Measurements from ENCODE around the gene HAUS8. TPM values are rescaled to one million over a fixed set of nuclear protein-coding genes. Genes with fewer than 3 reads are reported as not detected.
A peak's percentile ranks its signal among the peaks of the same experiment; 100 is the strongest.

The HAUS8 gene
- total and polyA plus RNA-seq, 2 of the 4 experiments (the other 2 are of a cell fraction) = 3.4 to 14.2 TPM

- TF ChIP-seq CTCF (conservative IDR thresholded peaks at IDR 0.05; ENCODE audit: low read depth, low read length) = no peak
- no peak for TF ChIP-seq RCOR1 (IDR thresholded peaks at IDR 0.05; ENCODE audit: insufficient replicate concordance, low read length)
- TF ChIP-seq RFX5 (IDR thresholded peaks at IDR 0.05; ENCODE audit: low read depth, low read length) = no peak
- TF ChIP-seq FOS (IDR thresholded peaks at IDR 0.05; ENCODE audit: low read depth, low read length) = no peak
- no peak for TF ChIP-seq MAFK (IDR thresholded peaks at IDR 0.05; ENCODE audit: low read depth, low read length)
- no peak for TF ChIP-seq POLR2A (IDR thresholded peaks at IDR 0.05; ENCODE audit: low read depth, low read length)
- TF ChIP-seq RAD21 (IDR thresholded peaks at IDR 0.05; ENCODE audit: low read length) = no peak
- 81% methylated on average over 3 of the region's 7 CpGs; no CpG with 5 or more reads in 1 of the 2 experiments for WGBS, 2 experiments (ENCODE audit: extremely low coverage in 2 of 2, insufficient read length in 1 of 2)
- no peak overlapping the region for H2BK5ac ChIP-seq (ENCODE audit: low read depth, low read length, poor library complexity, severe bottlenecking)
- H4K91ac ChIP-seq (ENCODE audit: insufficient read depth, low read depth, low read length) = no peak overlapping the region
- H3K14ac ChIP-seq (replicated peaks; ENCODE audit: low read depth, low read length) = no peak overlapping the region
- intact Hi-C loops (cut with micrococcal nuclease) (no loop called here), dilution Hi-C loops (cut with HindIII; ENCODE audit: low sequenced_read_pairs, unreplicated experiment) (no loop called here), in situ Hi-C loops (cut with MboI; ENCODE audit: low sequenced_read_pairs) (no loop called here)
- H3K4me2 ChIP-seq (ENCODE audit: low read depth, low read length) = no peak overlapping the region
- peaks cover 21% of the 10 kb centered on the region for H3K9me1 ChIP-seq (ENCODE audit: insufficient read depth, low read length)
- H2AK9ac ChIP-seq (replicated peaks; ENCODE audit: low read depth, low read length, poor library complexity) = peak overlapping the region; percentile 24
- no TSS peak for BruUV-seq (replicated peaks)
- H3K9ac ChIP-seq (ENCODE audit: low read depth, low read length) = no peak overlapping the region
- no peaks in the 10 kb centered on the region for H3K9me3 ChIP-seq (ENCODE audit: control insufficient read depth, insufficient read depth, low read length)
- ChIA-PET CTCF (no interaction called here), POLR2A (ENCODE audit: unreplicated experiment) (no interaction called here)
- DNase-seq = no peak
- H2AFZ ChIP-seq (replicated peaks; ENCODE audit: low read length, poor library complexity) = no peak overlapping the region
- H3K27ac ChIP-seq (ENCODE audit: insufficient read depth, low read length) = peak overlapping the region; percentile 18; the same call in 1 of the 2 replicates
- H2BK15ac ChIP-seq (ENCODE audit: low read depth, low read length) = no peak overlapping the region
- H3K4me1 ChIP-seq (ENCODE audit: control insufficient read depth, insufficient read depth, low read length) = peaks cover 12% of the 10 kb centered on the region
- no peak overlapping the region for H4K8ac ChIP-seq (ENCODE audit: low read depth in 2 of 2, low read length in 2 of 2)
- no peak overlapping the region for H3K56ac ChIP-seq (ENCODE audit: extremely low read depth, insufficient read depth, low read length)
- H3K23ac ChIP-seq (ENCODE audit: low read depth, low read length) = peak overlapping the region; percentile 63; the same call in 1 of the 2 replicates
- H2BK120ac ChIP-seq (ENCODE audit: low read depth, low read length) = no peak overlapping the region; the same call in 1 of the 2 replicates
- peaks cover 29 to 91% of the 10 kb centered on the region in 2 experiments for H3K79me1 ChIP-seq (ENCODE audit: low read depth in 1 of 2, low read length in 2 of 2)
- H3K4me3 ChIP-seq (ENCODE audit: insufficient read depth, low read depth, low read length) = no peak overlapping the region
- H2BK20ac ChIP-seq (ENCODE audit: low read depth, low read length) = no peak overlapping the region
- no peak overlapping the region for H3K4ac ChIP-seq (ENCODE audit: low read depth, low read length)
- H3K18ac ChIP-seq (ENCODE audit: low read depth, low read length) = no peak overlapping the region
- no peaks in the 10 kb centered on the region for H3K27me3 ChIP-seq (ENCODE audit: control insufficient read depth, insufficient read depth, low read length)
- H3K36me3 ChIP-seq (ENCODE audit: control insufficient read depth, insufficient read depth, low read length) = peaks cover 47% of the 10 kb centered on the region
- no peak for ATAC-seq (ENCODE audit: low read depth)
- H4K20me1 ChIP-seq (ENCODE audit: insufficient read depth, low read length) = peaks cover 82% of the 10 kb centered on the region
- H2AK5ac ChIP-seq (ENCODE audit: low read depth, low read length) = peak overlapping the region; percentile 31; the same call in 1 of the 2 replicates
- H4K5ac ChIP-seq (ENCODE audit: low read depth, low read length) = no peak overlapping the region
These were observed 37.4 kb upstream of the HAUS8 start for GRCh38 chr19:17112700-17113099.
